Choroid plexus epithelial cell (primary cell): Measurements from ENCODE around the gene ANK3.

Source experiments
- DNase-seq: peaks from one replicate; pipeline ENCODE4 v3.0.0-alpha.2; 2010; ENCODE audit warnings: low read depth
- H3K4me3 ChIP-seq: 2 replicates; pipeline ENCODE4 v1.5.1; 2011; ENCODE audit warnings: low read depth, mild to moderate bottlenecking, control low read depth, low read length, moderate library complexity
- TF ChIP-seq, protein P1 (sequence below): conservative IDR thresholded peaks from 2 replicates; pipeline ENCODE4 v1.5.1; 2011; ENCODE audit warnings: low read depth, mild to moderate bottlenecking, control low read depth, inconsistent platforms, low read length, moderate library complexity

The ANK3 gene

DNA sequence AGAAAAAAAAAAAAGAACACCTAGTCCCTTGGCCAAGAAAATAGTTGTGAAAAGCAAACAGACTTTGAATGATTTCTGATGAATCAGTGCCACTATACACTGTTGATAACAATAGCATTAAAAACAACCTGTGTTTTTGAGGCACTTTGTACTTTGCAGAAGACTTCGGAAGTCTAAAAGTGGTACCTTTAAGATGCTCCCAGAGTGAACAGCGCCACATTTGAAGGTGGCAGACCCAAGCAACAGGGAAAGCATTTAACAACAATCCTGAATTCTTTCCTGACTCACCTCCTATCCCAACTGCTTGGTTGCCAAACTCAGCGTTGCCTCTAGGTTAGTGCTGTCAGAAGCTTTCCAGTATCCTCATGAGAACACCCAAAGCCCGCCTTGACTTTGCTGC is 380.9 kb downstream of the ANK3 start:
- H3K4me3 ChIP-seq, result no peak overlapping the region
- no peak for DNase-seq
- TF ChIP-seq, protein P1, sequence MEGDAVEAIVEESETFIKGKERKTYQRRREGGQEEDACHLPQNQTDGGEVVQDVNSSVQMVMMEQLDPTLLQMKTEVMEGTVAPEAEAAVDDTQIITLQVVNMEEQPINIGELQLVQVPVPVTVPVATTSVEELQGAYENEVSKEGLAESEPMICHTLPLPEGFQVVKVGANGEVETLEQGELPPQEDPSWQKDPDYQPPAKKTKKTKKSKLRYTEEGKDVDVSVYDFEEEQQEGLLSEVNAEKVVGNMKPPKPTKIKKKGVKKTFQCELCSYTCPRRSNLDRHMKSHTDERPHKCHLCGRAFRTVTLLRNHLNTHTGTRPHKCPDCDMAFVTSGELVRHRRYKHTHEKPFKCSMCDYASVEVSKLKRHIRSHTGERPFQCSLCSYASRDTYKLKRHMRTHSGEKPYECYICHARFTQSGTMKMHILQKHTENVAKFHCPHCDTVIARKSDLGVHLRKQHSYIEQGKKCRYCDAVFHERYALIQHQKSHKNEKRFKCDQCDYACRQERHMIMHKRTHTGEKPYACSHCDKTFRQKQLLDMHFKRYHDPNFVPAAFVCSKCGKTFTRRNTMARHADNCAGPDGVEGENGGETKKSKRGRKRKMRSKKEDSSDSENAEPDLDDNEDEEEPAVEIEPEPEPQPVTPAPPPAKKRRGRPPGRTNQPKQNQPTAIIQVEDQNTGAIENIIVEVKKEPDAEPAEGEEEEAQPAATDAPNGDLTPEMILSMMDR, result no peak

- peak; percentile 20 for DNase-seq
- TF ChIP-seq, protein P1, result no peak
- H3K4me3 ChIP-seq, result no peak overlapping the region
Observed at GRCh38 chr10:60006062-60006461, 383.6 kb downstream of the ANK3 start.

DNA sequence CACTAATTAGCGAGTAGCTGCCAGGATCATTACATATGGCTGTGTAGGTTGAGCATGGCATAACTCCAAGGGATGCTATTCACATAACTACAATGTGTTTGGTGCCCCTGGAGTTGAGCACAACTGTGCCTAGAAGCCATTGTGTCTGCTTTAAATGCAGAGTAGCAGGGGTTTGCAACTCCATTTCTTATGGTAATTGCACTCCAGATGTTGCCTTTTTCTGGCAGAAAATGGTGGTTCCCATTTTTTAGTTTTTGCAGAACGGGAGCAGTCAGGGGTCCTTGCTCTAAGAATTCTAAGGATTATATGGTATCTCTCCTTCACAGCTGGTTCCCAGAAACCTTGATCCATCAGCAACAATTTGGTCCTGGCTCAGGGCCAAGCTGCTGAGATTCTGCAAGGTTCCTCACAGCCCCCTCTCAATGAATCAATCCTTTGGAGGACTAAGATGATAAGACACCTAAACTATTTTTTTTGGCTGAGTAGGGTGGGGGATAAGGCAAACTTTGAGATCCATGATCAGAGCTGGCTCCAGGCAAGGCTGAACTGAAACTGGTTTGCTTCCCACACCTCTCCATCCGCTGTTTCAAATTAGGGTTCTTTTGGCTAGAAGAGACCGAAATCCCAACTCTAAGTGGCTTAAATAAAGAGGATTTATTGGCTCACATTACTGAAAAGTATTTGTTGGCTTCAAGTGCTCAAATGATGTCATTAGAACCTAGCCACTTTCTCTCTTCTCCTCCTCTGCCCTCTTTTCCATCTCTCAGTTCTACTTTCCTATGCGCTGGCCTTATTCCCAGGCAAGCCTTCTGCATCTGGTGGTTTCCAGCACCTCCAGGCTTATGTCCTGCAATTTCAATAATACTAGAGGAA is 385.8 kb downstream of the ANK3 start:
- H3K4me3 ChIP-seq, result no peak overlapping the region
- TF ChIP-seq, protein P1, result no peak
- DNase-seq, result no peak

DNA sequence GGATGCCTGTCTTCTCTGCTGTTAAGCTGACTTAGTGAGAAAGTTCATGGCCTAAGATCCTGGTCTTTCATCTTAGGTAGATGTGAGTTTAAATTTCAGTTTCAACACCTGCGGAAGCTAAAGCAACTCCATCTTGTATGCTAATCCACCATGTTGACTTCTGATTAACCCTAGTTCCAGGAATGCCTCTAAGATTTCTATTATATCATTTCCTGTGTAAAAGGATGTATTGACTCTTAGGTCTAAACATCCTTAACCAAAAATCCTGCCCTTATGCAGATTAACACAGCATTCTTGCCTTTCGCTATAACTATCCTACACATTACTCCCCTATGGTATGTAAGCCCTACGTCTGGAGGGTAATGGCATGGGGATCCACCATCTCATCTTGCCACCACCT is 388.9 kb downstream of the ANK3 start:
- no peak overlapping the region for H3K4me3 ChIP-seq
- no peak for DNase-seq
- TF ChIP-seq, protein P1, result no peak

DNA sequence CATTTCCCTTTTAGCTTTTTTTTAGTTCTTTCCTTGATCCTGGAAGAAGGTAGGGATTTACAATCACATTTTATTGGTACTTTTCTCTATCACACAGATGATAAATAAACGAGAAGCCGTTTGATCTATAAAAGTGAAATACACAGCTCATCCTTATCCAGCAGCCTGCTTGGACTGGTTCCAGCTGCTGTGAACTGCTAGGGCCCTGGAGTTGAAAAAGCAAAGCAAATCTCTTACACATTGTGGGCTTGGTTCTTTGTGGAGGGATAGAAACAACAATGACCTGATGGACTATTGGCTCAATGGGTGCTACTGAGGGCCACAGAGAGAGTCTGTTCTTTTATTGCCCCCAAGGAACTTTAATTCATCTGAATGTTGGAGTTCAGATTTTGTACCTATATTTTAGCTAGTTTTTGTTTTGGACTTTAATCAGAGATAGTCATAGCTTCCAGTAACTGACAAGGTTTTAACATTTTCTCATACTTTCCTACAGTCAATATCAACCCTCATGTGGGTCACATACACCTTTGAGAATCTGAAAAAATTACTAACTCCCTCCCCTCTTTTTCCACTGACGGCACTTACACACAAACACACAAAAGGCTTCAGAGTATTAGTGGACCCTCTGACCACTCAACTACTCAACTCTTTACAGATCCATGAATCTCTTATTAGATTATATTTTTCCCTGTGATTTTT is 391.7 kb downstream of the ANK3 start:
- no peak overlapping the region for H3K4me3 ChIP-seq
- DNase-seq, result peak; percentile 36
- TF ChIP-seq, protein P1, result no peak

GRCh38 chr10:59995862-59996261 is 393.8 kb downstream of the ANK3 start:
- TF ChIP-seq, protein P1, result no peak

DNA sequence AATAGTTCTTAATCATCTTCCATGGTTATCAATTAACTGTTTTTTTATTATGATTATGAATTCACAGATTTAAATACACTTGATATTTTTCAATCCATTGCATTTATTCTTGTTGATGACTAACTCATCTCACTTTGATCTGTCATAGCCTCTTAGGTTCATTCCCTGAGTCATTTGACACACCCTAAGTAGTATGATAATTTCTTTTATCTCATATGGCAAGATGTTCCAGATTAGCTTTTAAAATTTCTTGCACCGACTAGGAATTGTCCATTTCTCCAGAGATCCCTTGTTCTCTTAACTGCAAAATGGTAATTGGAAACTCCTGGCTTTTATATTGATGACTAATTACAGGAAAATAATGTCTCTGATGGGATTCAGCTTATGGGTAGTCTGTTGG is 395.7 kb downstream of the ANK3 start:
- no peak for DNase-seq
- TF ChIP-seq, protein P1, result no peak
- H3K4me3 ChIP-seq, result no peak overlapping the region

More at GRCh38 chr10:59995862-59996261, 393.8 kb downstream of the ANK3 start:
- DNase-seq, result peak; percentile 18
- no peak overlapping the region for H3K4me3 ChIP-seq
